Nephron progenitor cell (in vitro differentiated cells): ENCODE measurements around the gene TTC8.
"Not testable (repeated sequence)": the region's sequence is repeated elsewhere in the genome, so short reads cannot be mapped to it uniquely, and the experiment has no call there.

Source experiments
- DNase-seq: peaks from one replicate; pipeline ENCODE4 v3.0.0; 2021
- H3K27ac Mint-ChIP-seq: 2 replicates; pipeline ENCODE4 v1.8.0; 2021; ENCODE audit warnings: mild to moderate bottlenecking, moderate library complexity, mixed read lengths
- H3K27me3 Mint-ChIP-seq: 2 replicates; pipeline ENCODE4 v1.8.0; 2021; ENCODE audit warnings: mild to moderate bottlenecking, low read depth, mixed read lengths; ENCODE audit not compliant: poor library complexity
- H3K36me3 Mint-ChIP-seq: 2 replicates; pipeline ENCODE4 v1.8.0; 2021; ENCODE audit warnings: low read depth, mixed read lengths
- H3K4me1 Mint-ChIP-seq: 2 replicates; pipeline ENCODE4 v1.8.0; 2021; ENCODE audit warnings: mixed read lengths
- H3K4me3 Mint-ChIP-seq: 2 replicates; pipeline ENCODE4 v1.8.0; 2021; ENCODE audit warnings: mild to moderate bottlenecking, moderate library complexity, mixed read lengths
- H3K9me3 Mint-ChIP-seq: 2 replicates; pipeline ENCODE4 v1.8.0; 2021; ENCODE audit warnings: mild to moderate bottlenecking, moderate library complexity, mixed read lengths
- TF ChIP-seq, protein P1 (sequence below): fragments of 200-600 bp; sonication (generic); IDR thresholded peaks from 2 replicates; pipeline ENCODE4 v1.5.0; 2021; ENCODE audit warnings: antibody characterized with exemption

Gene TTC8

DNA sequence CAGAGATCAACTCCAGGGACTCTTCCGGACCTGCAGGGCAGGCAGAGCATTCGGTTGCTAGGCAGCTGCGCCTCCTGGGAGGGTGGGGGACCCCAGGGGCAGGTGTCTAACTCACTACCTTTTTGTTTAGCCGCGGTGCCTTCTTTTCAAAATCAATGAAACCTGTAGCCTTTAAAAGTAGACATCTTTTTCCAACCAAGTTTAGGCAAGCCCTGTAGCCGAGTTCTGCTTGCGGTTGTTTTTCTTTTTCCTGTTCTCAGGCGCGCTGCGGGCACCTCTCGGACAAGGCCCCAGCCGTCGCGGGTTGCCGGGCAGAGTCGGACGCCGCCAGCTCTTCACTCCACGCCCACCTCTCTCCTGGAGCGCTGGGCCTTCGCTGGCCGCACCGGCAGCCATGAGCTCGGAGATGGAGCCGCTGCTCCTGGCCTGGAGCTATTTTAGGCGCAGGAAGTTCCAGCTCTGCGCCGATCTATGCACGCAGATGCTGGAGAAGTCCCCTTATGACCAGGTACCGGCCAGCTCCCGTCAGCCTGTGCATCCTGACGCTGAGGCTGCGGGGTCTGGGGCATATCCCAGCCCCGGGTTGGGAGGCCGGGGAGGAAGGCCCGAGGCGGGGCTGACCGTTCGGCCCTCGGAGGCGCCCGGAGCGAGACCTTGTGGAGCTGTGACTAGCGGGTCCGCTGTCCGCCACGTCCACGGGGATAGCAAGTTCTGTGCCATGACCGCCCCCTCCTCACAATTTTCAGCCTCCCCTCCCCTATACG is at the start of gene TTC8:
Gene TTC8, plus strand, starts transcription at position 338 of the 764 bp plus-strand sequence. Its CDS starts 57 bp downstream, at position 395.
- H3K4me3 Mint-ChIP-seq: peak within 1 kb of the TSS; percentile 90
- no peaks in the 10 kb centered on the region for H3K36me3 Mint-ChIP-seq
- TF ChIP-seq, protein P1, sequence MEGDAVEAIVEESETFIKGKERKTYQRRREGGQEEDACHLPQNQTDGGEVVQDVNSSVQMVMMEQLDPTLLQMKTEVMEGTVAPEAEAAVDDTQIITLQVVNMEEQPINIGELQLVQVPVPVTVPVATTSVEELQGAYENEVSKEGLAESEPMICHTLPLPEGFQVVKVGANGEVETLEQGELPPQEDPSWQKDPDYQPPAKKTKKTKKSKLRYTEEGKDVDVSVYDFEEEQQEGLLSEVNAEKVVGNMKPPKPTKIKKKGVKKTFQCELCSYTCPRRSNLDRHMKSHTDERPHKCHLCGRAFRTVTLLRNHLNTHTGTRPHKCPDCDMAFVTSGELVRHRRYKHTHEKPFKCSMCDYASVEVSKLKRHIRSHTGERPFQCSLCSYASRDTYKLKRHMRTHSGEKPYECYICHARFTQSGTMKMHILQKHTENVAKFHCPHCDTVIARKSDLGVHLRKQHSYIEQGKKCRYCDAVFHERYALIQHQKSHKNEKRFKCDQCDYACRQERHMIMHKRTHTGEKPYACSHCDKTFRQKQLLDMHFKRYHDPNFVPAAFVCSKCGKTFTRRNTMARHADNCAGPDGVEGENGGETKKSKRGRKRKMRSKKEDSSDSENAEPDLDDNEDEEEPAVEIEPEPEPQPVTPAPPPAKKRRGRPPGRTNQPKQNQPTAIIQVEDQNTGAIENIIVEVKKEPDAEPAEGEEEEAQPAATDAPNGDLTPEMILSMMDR: no peak
- H3K27me3 Mint-ChIP-seq: peaks cover 13% of the 10 kb centered on the region
- H3K4me1 Mint-ChIP-seq: peaks cover 45% of the 10 kb centered on the region
- H3K27ac Mint-ChIP-seq: peak within 1 kb of the TSS; percentile 100
- DNase-seq: peak; percentile 88
- no peaks in the 10 kb centered on the region for H3K9me3 Mint-ChIP-seq

DNA sequence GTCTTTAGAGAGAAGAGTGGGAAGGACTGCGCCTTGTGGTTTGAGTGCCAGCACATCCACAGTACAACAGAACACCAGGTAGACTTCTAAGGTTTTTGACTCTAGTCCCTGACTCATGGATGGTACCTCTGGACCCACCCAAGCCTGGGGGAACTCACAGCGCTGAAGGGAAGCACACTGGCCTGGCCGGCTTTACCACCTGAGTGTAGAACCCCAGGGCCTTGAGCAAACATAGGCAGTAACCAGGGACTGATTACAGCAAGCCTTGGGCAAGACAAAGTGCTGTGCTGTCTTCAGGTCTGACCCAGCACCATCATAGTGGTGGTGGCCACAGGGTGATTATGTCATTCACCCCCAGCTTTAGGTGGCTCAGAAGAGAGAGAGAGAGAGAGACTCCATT is 48.9 kb upstream of the TTC8 start:
- no peak overlapping the region for H3K4me3 Mint-ChIP-seq
- H3K36me3 Mint-ChIP-seq: no peaks in the 10 kb centered on the region
- TF ChIP-seq, protein P1: no peak
- DNase-seq: no peak
- H3K9me3 Mint-ChIP-seq: no peaks in the 10 kb centered on the region
- H3K27me3 Mint-ChIP-seq: peaks cover 4% of the 10 kb centered on the region
- H3K4me1 Mint-ChIP-seq: no peaks in the 10 kb centered on the region
- no peak overlapping the region for H3K27ac Mint-ChIP-seq

DNA sequence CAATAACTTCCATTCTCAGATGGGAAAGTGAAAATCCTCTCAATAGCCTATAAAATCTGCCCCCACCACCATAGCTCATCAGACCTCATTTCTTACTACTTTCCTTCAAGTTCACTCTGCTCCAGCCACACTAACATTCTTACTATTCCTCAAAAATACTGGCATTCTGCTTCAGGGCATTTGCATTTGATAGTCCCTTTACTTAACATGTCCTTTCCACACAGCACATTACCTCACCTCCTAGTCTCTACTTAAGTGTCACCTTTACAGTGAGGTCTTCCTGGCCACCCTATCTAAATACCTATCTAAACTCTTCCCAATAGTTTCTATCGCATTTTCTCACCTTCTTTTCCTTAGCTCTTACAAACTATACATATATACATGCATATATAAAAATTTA is 38.5 kb upstream of the TTC8 start:
- DNase-seq: no peak
- Mint-ChIP-seq H3K4me1 (no peaks in the 10 kb centered on the region), H3K27me3 (peaks cover 51% of the 10 kb centered on the region), H3K9me3 (peaks cover 37% of the 10 kb centered on the region), H3K27ac (no peak overlapping the region), H3K4me3 (no peak overlapping the region), H3K36me3 (peaks cover 6% of the 10 kb centered on the region)
- TF ChIP-seq, protein P1: no peak

DNA sequence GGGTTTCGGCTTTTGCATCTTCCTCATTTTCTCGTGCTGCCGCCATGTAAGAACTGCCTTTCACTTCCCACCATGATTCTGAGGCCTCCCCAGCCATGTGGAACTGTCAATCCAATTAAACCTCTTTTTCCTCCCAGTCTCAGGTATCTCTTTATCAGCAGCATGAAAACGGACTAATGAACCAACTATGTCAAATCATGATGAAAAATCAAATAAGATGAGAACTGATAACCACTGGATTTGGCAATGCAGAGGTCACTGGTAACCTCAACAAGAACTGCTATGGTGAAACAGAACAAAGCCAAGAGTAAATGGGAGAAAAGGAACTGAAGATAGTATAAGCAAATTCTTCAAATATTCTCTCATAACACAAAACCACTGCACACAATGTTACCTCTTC is 37.7 kb upstream of the TTC8 start:
- H3K27me3 Mint-ChIP-seq: peaks cover 59% of the 10 kb centered on the region

DNA sequence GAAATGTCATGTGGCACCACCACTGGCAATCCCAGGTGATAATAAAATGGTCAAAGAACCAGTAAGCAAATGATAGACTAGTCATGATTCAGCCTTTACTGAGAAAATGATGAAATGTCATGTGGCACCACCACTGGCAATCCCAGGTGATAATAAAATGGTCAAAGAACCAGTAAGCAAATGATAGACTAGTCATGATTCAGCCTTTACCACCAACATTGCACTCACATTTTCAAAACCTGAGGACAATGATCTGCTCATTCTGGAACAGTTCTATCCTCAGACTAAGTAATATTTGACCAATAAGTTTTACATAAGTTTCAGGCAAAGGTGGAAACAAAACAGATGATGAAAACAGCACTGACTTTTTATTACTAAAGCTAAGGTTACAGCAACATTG is 34.9 kb upstream of the TTC8 start:
- DNase-seq, H3K4me3 Mint-ChIP-seq, H3K9me3 Mint-ChIP-seq, H3K27ac Mint-ChIP-seq, H3K36me3 Mint-ChIP-seq, H3K4me1 Mint-ChIP-seq: not testable (repeated sequence)
- peaks cover 83% of the 10 kb centered on the region for H3K27me3 Mint-ChIP-seq

More for the DNA sequence above, 37.7 kb upstream of the TTC8 start:
- Mint-ChIP-seq H3K9me3 (peaks cover 33% of the 10 kb centered on the region), H3K27ac (no peak overlapping the region), H3K4me3 (no peak overlapping the region), H3K36me3 (peaks cover 6% of the 10 kb centered on the region), H3K4me1 (no peaks in the 10 kb centered on the region)
- no peak for DNase-seq
- TF ChIP-seq, protein P1: no peak

DNA sequence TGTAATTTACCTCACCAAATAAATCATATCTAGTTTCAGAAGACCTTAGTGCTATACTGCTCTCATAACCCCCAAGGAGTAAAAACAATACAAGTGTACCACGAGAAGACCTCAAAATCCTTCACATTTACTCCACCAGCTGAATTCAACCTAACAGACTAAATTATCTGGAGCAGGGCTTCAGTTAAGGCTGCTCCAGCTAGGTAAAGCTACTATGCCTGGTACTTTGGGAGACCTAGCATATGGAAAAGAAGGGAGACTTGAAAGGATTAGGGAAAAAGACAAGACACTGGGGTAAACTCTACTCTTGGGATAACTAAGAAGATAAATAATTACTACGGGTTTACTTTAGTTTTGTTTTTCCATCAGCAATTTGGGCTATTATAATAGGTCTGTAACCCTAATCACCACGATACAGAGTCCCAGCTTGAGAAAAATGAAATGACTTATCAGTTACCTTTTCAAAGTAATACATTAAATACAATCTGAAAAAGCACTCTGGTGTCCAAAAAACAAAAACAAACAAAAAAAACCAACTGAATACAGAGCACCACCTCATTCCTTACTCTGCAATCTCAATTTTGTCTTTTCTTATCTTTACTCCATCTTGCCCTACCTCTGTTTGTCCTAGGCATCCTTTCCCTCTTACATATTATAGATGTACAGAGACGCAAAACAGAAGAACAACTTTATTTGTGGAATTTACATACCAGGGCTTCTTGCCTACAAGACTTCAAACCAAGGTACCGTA is 33.8 kb upstream of the TTC8 start:
- Mint-ChIP-seq H3K27me3 (peaks cover 86% of the 10 kb centered on the region), H3K4me3 (peak overlapping the region; percentile 74)
- DNase-seq: no peak

More for the DNA sequence above, 33.8 kb upstream of the TTC8 start:
- Mint-ChIP-seq H3K9me3 (peaks cover under 1% of the 10 kb centered on the region), H3K27ac (no peak overlapping the region), H3K36me3 (no peaks in the 10 kb centered on the region), H3K4me1 (no peaks in the 10 kb centered on the region)
- TF ChIP-seq, protein P1: no peak
